HK-2 (cell line): Measurements from ENCODE around the gene LRRC43.
A peak's percentile ranks its signal among the peaks of the same experiment; 100 is the strongest.

Experiments used
- DNase-seq: peaks from one replicate; pipeline ENCODE4 v3.0.0-alpha.2; 2018; ENCODE audit not compliant: unreplicated experiment

The LRRC43 gene

DNA sequence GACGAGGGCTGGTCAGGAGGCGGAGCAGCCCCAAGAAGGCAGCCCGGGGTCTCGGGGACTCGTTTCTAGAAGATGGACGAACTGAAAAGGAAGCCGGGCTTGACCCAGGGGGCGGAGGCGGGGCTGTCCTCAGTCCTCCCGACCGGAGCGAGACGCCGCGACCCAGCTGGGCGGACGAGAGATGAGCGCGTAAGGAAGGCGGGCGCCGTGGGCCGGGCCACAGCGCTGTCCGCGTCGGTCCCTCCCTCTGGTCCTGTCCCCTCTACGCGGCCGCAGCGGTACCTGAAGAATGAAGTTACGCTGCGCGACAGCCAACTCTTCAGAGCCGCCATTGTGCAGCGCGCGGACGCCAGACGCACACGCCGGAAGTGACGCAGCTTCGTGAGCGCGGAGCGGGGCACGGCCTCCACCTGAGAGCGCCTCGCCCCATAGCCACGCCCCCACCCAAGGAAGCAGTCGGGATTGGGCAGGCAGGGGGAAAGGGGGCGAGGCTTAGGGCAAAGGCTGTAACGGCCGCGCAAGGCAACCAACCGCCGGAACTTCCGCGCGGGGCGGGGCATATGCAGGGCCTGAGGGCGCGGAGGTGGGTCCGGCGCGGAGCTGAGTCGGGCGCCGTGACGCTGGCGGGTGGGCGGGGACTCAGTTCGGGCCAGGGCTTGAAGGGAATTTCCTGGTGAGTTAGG is 42.9 kb downstream of the LRRC43 start, which contains the start of gene DIABLO:
TSS of gene DIABLO (minus strand) at position 370 of the 683 bp plus-strand sequence. CDS start at position 332, 38 bp downstream.
- peak; percentile 100 for DNase-seq

DNA sequence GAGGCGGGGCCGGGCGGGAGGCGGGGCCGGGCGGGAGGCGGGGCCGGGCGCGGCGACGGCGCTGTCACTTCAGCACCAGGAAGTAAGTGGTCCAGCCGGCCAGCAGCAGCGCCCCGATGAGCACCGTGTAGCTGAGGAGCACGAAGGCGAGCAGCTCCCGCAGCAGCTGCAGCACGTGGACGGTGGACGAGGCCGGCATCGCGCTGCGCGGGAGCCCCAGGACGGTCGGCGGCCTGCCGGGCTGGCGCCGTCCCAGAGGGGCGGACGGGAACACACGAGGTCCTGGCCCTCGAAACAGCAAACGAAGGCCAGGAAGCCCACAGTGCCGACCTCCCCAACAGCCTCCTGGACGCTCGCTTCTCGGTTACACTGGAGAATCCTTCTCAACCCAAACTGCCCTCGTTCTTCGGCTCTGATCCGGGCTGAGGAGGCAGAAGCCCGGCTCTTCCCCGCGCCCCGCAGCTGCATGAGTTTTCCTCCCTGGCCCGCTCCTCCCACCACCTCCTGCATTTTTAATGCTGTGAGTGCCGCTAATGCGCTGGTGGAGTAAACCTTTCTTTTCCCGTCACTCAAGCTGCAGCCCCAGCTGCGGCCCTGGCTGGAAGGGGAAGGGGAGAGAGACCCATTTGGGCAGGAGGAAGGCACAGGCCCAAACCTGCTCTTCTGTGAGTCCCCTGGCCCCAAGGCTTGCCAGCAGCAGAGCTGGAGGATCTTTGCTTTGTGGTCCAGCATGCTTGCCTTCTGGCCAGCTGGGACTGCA is 43.6 kb downstream of the LRRC43 start:
- no peak for DNase-seq

DNA sequence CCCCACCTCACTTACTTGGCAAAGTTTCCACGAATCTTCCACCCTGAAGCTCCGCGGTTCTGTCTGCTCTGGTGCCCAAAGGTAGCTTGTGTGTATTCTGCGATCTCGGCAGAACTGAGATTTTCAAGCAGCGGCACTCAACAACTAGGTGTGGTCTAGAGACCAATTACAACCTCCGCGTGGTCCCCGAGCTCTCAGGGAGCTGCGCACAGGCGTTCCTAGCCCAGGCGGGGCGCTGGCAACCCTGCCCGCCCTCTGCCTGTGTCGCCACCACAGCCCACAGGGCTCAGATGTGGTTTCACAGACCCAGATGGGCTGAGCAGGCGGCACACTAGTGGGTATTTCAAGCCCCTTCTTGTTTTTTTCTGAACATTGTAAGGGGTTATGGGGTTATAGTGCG is 44.4 kb downstream of the LRRC43 start:
- no peak for DNase-seq

DNA sequence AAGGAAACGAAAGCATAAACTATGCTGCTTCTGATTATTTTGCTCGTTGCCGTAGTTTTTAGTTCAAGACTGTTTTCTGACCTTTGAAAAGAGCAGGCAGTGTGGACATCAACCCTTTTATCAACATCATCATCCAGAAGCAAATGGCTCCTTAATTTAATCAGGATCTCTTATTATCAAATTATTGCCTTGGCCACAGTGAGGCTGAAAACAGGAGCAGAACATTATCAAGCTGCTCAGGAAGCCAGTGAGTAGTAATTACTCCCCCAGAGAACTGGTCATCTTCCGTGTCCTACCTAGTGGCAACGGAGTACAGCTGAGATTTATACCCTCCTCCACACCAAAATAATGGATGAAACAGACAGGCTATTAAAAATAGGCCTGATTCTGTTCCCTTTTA is 45.2 kb downstream of the LRRC43 start:
- no peak for DNase-seq

DNA sequence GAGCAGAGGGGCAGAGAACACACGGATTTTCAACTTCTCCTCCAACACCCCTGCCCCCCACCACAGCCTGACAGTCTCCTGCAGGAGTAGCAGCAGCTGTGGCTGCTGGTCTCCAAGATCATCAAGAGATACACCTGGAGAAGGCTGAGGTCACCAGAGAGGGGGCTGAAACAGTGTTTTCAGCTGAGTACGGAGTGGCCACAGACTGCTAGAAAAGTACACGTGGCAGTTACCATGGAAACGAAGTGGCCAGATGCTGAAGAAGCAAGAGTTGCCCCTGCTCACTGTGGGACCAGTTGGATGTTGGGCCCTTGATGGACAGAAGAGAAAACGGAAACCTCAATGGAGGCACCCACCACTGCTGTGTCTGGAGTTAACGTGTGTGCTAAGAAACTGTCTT is 47.9 kb downstream of the LRRC43 start:
- DNase-seq, result no peak

DNA sequence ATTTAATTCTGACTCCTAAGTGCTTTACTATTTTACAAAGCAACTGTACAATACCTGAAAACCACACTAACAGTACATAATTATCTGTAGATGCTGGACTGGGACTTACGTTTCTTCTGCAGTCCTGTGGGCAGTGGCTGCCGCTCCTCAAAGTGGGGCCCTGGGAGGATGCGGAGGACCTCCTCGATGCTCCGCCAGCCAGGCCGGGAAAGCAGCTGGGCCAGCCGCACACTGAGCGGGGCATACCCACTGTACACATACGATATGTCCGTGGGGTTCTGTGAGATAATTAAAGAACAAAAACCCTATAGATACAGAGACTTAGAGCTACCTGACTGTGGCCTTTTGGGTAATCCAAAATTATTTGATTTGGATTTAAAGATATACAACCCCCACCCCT is 49.8 kb downstream of the LRRC43 start:
- DNase-seq, result no peak

DNA sequence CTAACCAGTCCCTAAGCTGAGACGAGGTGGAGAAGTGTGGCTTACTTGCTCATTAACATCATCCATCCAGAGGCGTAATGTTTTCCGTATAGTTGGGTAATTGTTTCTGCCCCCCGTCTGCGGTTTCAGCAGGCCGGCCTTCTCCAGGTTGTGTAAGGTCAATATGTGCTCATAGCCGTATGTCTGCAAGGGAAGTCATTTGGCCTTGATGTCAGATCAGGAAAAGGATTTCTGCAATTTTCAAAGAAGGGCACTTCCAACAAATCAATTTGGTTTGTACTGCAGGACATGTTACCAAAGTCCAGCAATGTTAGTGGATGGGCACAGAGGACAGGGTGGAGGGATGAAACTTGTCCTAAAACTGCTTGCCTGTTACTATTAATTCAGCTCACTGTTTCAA is 52.8 kb downstream of the LRRC43 start:
- no peak for DNase-seq

DNA sequence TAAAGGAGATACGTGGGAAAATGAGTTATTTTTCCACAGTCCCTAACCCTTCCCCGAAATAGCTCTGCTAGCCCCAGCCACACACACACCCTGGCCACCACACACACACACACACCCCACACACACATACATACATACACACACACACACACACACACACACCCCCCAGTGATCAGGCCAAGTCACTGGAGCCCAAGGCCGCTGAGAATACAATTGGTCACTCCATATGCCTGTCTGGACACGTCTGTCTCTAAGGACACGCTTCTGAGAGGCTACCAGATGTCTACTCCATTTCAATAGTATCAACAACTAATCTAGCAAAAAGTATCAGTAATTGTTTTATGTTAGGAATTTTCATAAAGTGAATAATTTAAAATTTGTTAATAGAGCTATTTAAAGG is 55.9 kb downstream of the LRRC43 start:
- no peak for DNase-seq

DNA sequence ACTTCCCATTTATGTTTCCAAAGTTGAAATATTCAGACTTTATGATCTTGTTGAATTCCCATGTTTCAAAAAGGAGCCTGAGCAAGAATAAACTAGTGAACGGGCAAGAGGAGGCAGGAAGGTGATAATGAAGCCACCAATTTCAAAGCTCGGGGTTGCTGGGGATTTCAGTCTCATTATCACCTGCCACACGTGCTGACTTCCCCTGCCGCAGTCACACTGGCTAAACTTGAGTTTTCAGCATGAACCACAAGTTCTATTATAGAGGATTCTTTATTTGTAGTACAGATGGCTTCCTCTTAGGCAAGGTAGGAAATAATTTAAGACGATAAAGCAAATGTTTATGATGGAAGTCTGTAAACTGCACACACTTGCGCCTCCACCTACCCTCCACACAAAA is 61.0 kb downstream of the LRRC43 start:
- no peak for DNase-seq

DNA sequence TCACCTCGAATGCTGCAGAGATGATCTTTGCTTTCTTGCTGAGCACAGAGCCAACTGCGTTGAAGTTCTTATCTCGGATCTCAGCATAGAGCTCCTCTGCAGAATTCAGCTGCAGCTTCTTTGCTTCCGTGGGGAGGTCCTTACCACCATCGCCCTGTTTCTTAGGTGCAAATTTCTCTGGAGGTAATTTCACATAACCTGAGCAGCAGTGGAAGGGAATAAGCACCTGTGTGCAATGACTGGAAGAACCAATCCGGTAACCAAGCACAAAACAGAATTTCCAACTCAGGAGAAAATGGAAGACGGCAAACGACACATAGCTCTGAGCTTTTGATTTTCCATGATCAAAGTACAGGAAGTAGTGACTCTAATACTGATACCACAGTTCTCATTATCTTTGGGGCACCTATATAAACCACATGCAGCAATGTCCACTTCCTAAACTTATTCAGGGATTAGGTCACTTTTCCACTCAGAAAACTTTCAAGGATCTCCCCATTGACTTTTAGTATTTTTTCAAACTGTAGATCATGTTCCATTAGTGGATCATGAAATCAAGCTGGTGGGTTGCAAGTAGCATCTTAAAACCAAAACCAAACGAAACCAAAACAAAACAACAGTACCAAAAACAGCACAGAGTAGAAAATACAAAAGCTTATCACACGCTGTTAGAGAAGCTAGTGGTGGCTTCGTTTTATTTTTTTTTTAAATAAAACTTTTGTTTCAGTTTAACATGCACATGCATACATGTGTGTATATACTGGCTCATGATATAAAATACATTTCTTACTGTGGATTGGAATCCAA is 61.8 kb downstream of the LRRC43 start:
- DNase-seq, result no peak

DNA sequence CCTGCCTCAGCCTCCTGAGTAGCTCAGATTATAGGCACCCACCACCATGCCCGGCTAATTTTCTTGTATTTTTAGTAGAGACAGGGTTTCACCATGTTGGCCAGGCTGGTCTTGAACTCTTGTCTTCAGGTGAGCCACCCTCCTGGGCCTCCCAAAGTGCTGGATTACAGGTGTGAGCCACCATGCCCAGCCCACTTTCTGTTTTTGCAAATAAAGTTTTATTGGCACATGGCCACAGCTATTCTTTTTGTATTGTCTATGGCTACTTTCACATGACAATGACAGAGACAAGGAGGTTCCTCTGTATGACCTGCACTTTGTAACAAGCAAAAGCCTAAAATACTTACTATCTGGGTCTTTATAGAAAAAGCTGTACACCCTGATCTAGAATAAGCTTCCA is 62.6 kb downstream of the LRRC43 start:
- no peak for DNase-seq

DNA sequence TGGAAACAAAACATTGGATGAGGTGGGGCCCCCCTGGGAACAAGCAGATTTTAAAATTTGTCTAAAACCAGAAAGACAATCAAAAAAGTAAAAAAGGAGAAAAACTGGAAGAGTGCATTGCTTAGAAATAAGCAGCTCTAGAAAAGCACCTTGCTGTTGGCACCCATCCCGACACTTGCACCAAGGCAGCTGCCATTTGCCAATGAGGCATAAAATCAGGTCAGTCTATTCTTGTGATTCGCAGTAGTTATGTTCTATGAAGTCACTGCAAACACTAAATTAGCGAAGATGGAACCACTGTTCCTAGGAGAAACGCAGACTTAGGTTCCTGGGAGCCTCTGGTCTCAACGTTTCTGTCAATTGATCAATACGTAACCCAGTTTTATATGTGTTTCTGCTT is 67.1 kb downstream of the LRRC43 start:
- no peak for DNase-seq

DNA sequence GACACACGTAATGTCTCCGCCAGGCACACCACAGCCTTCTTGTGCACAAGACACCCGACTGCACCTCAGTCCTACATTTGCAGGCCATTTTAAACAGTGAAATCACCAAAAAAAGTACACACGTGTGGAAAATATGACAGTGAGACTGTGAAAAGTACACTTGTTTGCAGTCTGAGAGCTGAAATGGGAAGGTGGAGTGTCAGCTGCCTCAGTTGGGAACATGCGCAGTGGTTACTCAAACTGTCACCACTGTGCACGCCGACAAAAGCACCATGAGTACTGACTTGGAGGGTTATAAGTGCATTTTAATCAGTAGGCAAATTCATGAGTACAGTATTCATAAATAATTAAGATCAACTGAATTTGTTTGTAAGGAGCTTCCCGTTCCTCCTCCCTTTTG is 67.6 kb downstream of the LRRC43 start:
- no peak for DNase-seq
